ENCODE data around the gene CFAP46.
"Not testable (repeated sequence)": the region's sequence is repeated elsewhere in the genome, so short reads cannot be mapped to it uniquely, and the experiment has no call there.

The CFAP46 gene

GRCh38 chr10:132943791-132944404 is 1.5 kb upstream of the CFAP46 start:
- no peak for DNase-seq

- DNase-seq = no peak
Observed at GRCh38 chr10:132943058-132943790, 854 bp upstream of the CFAP46 start.

- no peak for DNase-seq
Observed at GRCh38 chr10:132941640-132942051, 724 bp downstream of the CFAP46 start.

- no peak for DNase-seq
Observed at GRCh38 chr10:132940791-132941465, 1.4 kb downstream of the CFAP46 start.

DNA sequence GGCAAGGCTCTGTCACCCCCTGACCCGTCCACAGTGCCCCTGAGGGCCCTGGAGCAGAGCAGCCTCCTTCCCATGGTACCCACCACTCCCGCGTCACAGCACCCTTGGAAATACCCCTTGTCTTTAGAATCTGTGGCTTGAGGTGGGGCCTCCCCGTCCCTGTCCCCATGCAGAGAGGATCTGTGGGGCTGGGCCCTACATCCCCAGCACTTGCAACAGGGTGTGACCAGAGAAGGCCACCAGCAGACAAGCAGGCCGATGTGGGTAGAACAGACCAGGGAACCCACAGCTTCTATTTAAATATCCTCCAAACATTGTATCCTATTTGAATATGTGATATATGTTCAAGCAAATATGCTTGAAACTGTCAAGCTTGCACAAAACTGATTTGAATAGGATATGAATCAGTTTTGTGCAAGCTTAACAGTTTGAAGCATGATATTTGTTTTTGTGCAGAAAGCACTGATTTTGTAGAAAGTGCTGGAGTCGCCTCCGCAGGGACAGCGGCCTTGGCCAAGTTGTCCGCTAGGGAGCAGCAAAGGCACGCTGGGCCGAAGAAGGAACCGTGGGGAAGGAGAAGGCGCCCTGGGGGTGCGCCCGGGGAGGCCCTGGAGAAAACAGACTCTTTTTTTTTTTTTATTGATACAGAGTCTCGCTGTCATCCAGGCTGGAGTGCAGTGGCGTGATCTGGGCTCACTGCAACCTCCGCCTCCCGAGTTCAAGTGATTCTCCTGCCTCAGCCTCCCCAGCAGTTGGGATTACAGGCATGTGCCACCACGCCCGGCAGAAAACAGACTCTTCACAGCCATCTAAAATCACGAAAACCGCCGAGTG is 2.2 kb downstream of the CFAP46 start:
- DNase-seq = peak; percentile 67

GRCh38 chr10:132939378-132939955 is 2.9 kb downstream of the CFAP46 start:
- no peak for DNase-seq

DNA sequence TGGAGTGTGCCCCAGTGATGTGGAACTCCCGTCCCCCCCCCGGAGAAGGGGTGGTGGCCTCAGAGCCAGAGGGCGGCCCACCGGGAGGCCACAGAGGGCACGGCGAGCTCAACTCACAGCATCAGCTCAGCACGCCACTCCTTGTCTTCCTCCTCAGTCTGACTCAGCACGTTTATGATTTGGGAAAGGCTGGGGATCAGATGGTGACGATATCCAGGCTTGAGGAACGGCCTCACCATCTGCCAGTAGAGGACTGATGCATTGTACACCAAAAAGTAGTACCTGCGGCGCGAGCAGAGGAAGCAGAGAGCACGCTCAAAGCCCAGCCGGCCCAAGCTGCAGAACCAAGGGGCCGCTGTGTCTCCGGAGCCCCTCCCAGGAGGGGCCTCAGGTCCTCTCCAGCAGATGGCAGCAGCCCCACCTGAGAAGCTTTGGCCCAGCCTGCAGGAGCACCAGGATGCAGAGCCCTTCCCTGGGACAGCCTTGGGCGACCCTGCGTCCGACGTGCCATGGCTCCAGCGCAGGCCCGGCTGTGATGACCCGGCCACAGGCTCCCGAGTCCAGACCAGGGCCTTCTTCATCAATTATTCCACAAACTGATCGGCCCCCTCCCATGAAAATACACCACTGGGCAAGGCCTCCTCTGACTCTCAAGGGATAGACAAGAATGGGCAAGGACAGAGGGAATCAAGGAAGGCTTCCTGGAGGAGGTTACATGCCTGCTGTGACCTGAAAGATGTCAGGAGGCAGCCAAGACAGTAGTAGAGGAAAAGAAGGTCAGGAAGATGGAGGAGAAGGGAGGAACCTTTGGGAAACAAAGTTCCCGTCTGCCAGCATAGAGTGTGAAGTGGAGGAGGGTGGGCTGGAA is 3.7 kb downstream of the CFAP46 start:
- peak; percentile 9 for DNase-seq

- DNase-seq = no peak
Observed at GRCh38 chr10:132937861-132938260, 4.5 kb downstream of the CFAP46 start.

DNA sequence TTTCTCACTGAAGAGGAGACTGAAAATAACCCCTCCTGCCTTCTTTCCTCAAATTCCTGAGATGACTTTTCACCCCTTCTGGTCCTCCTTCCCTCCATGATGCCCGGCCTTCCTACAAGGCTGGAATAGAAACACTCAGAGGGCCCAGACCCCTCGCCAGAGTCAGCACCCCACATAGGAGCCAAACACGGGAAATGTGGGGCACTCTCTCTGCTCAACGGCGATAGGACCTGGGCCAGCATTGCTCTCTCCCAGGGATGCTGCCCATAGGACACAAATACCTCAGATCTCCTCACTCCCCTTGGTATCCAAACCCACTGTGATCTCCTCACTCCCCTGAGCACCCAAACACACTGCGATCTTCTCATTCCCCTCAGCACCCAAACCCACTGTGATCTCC is 7.4 kb downstream of the CFAP46 start:
- DNase-seq = no peak

DNA sequence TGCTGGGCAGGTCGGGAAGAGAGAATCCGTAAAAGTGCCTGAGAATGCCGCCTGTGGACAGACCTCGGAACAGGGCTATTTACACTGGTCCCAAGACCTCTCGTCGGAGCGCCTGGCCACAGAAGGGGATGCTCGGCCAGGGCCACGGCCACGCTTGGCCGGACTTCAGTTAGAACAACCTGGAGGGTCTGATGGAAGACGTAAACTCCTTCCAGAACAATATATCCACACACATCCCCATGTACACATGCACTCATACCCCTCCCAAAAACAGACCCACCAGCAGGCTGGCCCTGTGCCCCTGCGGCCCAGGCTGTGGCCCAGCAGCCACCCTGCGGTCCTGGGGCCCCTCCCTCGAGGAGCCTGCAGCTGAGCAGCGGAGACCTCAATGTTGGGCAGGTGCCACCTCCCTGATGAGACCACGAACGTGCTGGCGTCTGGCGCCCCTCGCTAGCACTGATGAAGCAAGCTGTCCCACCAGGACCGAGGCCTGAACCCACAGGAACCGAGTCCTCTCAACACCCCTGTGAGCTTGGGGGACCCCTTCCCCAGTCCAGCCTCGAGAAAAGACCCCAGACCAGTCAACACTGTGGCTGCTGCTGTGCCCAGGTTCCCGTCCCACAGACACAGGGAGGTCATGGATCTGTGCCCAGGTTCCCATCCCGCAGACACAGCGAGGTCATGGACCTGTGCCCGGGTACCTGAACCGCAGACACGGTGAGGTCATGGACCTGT is 8.9 kb downstream of the CFAP46 start:
- no peak for DNase-seq

DNA sequence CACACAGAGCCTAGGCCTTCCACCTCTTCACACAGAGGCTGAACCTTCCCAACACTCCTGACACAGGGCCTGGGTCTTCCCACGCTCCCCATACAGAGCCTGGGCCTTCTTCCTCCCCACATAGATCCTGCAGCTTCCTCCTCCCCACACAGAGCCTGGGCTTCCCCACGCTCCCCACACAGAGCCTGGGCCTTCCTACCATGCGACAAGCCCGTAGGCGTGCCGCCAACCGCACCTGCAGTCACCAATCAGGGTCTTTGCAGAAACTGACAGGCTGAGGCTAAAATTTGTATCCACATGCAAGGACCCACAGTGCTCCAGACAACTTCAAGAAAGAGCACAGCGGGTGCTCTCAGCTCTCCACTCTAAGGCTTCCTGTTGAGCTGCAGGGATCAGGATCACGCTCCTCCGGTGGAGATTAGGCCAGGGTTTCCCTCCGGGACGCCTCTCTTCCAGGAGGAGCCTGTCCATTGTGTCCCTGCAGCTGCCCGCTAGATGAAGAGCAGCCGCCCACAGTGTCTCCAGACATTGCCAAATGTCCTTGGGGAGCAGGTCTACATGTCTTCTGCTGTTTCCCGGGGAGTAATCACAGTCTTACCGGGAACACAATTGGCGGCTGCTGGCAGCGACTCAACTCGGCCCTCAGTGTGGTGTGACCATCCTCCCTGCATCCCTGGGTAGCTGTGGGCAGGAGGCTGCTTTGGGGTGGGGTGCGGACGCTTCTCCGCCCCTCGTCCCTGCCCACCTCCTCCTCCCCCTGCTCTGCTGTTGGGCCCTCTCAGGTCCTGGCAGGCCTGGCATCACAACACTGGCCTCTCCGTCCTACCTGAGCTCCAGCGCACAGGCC is 9.7 kb downstream of the CFAP46 start:
- DNase-seq = no peak

DNA sequence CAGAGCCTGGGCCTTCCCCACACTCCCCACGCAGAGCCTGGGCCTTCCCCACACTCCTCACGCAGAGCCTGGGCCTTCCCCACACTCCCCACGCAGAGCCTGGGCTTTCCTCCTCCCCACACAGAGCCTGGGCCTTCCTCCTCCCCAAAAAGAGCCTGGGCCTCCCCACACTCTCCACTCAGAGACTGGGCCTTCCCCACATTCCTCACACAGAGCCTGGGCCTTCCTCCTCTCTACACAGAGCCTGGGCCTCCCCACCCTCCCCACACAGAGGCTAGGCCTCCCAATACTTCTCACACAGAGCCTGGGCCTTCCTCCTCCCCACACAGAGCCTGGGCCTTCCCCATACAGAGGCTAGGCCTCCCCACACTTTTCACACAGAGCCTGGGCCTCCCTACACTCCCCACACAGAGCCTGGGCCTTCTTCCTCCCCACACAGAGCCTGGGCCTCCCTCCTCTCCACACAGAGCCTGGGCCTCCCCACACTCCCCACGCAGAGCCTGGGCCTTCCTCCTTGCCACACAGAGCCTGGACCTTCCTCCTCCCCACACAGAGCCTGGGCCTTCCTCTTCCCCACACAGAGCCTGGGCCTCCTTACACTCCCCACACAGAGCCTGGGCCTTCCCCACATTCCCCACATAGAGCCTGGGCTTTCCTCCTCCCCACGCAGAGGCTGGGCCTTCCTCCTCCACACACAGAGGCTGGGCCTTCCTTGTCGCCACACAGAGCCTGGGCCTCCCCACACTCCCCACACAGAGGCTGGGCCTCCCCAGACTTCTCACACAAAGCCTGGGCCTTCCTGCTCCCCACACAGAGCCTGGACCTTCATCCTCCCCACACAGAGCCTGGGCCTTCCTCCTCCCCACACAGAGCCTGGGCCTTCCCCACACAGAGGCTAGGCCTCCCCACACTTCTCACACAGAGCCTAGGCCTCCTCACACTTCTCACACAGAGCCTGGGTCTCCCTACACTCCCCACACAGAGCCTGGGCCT is 10.8 kb downstream of the CFAP46 start:
- DNase-seq = peak; percentile 38

DNA sequence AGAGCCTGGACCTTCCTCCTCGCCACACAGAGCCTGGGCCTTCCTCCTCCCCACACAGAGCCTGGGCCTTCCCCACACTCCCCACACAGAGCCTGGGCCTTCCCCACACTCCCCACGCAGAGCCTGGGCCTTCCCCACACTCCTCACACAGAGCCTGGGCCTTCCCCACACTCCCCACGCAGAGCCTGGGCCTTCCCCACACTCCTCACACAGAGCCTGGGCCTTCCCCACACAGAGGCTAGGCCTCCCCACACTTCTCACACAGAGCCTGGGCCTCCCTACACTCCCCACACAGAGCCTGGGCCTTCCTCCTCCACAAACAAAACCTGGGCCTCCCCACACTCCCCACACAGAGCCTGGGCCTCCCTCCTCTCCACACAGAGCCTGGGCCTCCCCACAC is 11.7 kb downstream of the CFAP46 start:
- not testable (repeated sequence) for DNase-seq

DNA sequence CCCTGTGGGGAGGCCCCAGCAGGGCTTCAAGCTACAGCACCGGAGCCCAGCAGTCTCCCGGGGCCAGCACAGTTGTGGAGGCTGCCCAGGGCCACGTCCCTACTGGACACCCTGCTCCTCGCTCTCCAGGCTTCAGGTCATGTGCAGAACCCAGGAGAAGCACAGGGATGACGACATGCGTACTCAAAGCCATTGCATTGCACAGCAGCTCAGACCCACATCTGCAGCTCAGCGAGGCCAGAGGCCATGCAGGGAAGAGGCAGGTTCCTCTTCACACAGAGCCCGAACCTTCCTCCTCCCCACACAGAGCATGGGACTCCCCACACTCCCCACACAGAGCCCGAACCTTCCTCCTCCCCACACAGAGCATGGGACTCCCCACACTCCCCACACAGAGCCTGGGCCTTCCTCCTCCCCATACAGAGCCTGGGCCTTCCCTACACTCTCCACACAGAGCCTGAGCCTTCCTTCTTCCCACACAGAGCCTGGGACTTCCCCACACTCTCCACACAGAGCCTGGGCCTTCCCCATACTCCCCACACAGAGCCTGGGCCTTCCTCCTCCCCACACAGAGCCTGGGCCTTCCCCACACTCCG is 12.3 kb downstream of the CFAP46 start:
- peak; percentile 63 for DNase-seq

DNA sequence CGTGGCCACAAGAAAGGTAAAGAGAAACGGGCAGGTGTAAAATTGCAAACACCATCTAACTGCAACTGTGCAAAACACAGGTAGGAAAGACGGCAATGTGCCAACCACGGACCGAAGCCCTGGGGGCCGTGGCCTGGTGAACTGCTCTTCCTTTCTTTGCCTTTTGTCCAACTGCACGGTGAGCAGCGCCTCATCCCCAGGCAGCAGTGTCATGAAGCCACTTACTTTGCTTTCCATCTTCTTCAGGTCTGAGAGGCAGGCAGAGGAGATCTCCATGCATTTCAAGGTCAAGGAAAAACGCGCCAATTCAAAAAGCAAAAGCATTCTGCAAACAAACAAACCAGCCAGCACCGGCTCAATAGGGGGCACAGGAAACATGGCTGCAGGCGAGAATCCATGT is 12.9 kb downstream of the CFAP46 start:
- no peak for DNase-seq

GRCh38 chr10:132928261-132928660 is 14.1 kb downstream of the CFAP46 start:
- DNase-seq = no peak

GRCh38 chr10:132927824-132928223 is 14.5 kb downstream of the CFAP46 start:
- no peak for DNase-seq

All from suppressor macrophage treated with lipopolysaccharide for 4 hours (primary cell).